HepG2 (cell line): Measurements from ENCODE around the gene CXCR4. TPM values are rescaled to one million over a fixed set of nuclear protein-coding genes. Genes with fewer than 3 reads are reported as not detected.

Experiments
- ATAC-seq: fragments of 200-7000 bp; cut with Tn5 transposase; 3 replicates; pipeline ENCODE4 v1.9.1; 2020; ENCODE audit warnings: mild to moderate bottlenecking, moderate library complexity
- BruUV-seq: library from RNA; stranded (reverse); fragments of 400-500 nt; replicated peaks from 2 replicates; lab custom pipeline; 2021; lab: Mats Ljungman, UMichigan
- CTCF ChIA-PET: fragments of 300-600 bp; formaldehyde crosslinking; extraction: SDS; loops from one replicate; lab custom pipeline; 2021; ENCODE audit warnings: low total read pairs, inconsistent platforms, low intra/inter-chr PET ratio; lab: Yijun Ruan, JAX
- POLR2A ChIA-PET: fragments of 350-600 bp; sonication (Branson Sonifier 250); formaldehyde crosslinking; loops from one replicate; lab custom pipeline; 2020; ENCODE audit warnings: antibody characterized with exemption, inconsistent platforms; lab: Yijun Ruan, JAX
- DNase-seq: peaks from one replicate; pipeline ENCODE4 v3.0.0-alpha.2; 2015; ENCODE audit warnings: low spot score
- FAIRE-seq: peaks from 3 replicates; lab custom pipeline; 2011; peaks lifted over from hg19 to GRCh38; lab: Jason Lieb, UNC
- H2AFZ ChIP-seq: one replicate; pipeline ENCODE4 v1.6.1; 2011; ENCODE audit warnings: low read length, inconsistent platforms
- H3K27ac ChIP-seq: fragments of 300-600 bp; 3 replicates; pipeline ENCODE4 v1.8.0; 2011; ENCODE audit warnings: mixed run types, mild to moderate bottlenecking, mixed read lengths, low read length, inconsistent platforms; ENCODE audit not compliant: insufficient read depth; ENCODE audit errors: extremely low read length
- H3K27me3 ChIP-seq, 2 experiments: fragments of 200-600 bp in 1 of 2; 2 replicates in 1 of 2; 3 replicates in 1 of 2; pipeline versions ENCODE4 v1.6.0 to v1.8.0; 2011; ENCODE audit warnings: low read length in 2 of 2, mild to moderate bottlenecking in 2 of 2, moderate library complexity in 2 of 2, inconsistent platforms in 1 of 2; ENCODE audit not compliant: insufficient read depth in 2 of 2, control insufficient read depth in 1 of 2
- H3K36me3 ChIP-seq, 2 experiments: fragments of 200-600 bp in 1 of 2; replicated peaks in 1 of 2; 2 replicates in 1 of 2; 3 replicates in 1 of 2; pipeline versions ENCODE4 v1.5.1 to v1.8.0; 2011; ENCODE audit warnings: low read length in 2 of 2, inconsistent platforms in 1 of 2; ENCODE audit not compliant: insufficient read depth in 2 of 2, control insufficient read depth in 1 of 2
- H3K4me1 ChIP-seq: 2 replicates; pipeline ENCODE4 v1.5.1; 2012; ENCODE audit warnings: low read length, inconsistent platforms; ENCODE audit not compliant: insufficient read depth
- H3K4me2 ChIP-seq: 2 replicates; pipeline ENCODE4 v1.6.0; 2011; ENCODE audit warnings: low read depth, low read length, inconsistent platforms
- H3K4me3 ChIP-seq, 3 experiments: fragments of 200-600 bp in 1 of 3; sonication (generic), shearing (Covaris generic) in 1 of 3; replicated peaks in 1 of 3; 2 replicates each; pipeline ENCODE4 v1.5.1; 2011 to 2016; ENCODE audit warnings: low read length in 3 of 3, inconsistent platforms in 2 of 3, low read depth in 2 of 3, mild to moderate bottlenecking in 2 of 3, control low read depth in 1 of 3, mixed read lengths in 1 of 3; ENCODE audit not compliant: insufficient read depth in 1 of 3
- H3K79me2 ChIP-seq: one replicate; pipeline ENCODE4 v1.6.1; 2011; ENCODE audit warnings: low read length, inconsistent platforms; ENCODE audit not compliant: insufficient read depth
- H3K9ac ChIP-seq: 2 replicates; pipeline ENCODE4 v1.6.0; 2011; ENCODE audit warnings: mild to moderate bottlenecking, low read depth, low read length, inconsistent platforms; ENCODE audit not compliant: insufficient read depth
- H3K9me3 ChIP-seq: 2 replicates; pipeline ENCODE4 v1.5.1; 2012; ENCODE audit warnings: mild to moderate bottlenecking, low read length
- H4K20me1 ChIP-seq: 2 replicates; pipeline ENCODE4 v1.6.0; 2011; ENCODE audit warnings: inconsistent platforms, mild to moderate bottlenecking, low read length, moderate library complexity; ENCODE audit not compliant: insufficient read depth
- ATRX ChIP-seq: sonication (generic); formaldehyde crosslinking; IDR thresholded peaks from 2 replicates; pipeline ENCODE4 v1.4.0; 2020; ENCODE audit warnings: missing genetic modification reagents, borderline replicate concordance
- CSRNP1 ChIP-seq: sonication (generic); formaldehyde crosslinking; IDR thresholded peaks from 2 replicates; pipeline ENCODE4 v1.8.1; 2023; ENCODE audit warnings: mild to moderate bottlenecking, missing genetic modification reagents
- CSRNP2 ChIP-seq: sonication (generic); formaldehyde crosslinking; conservative IDR thresholded peaks from 2 replicates; pipeline ENCODE4 v1.8.0; 2022; ENCODE audit warnings: low read depth, missing genetic modification reagents
- ETV6 ChIP-seq: sonication (generic); formaldehyde crosslinking; conservative IDR thresholded peaks from 2 replicates; pipeline ENCODE4 v1.4.0; 2020; ENCODE audit warnings: missing genetic modification reagents
- ISL2 ChIP-seq: sonication (generic); formaldehyde crosslinking; IDR thresholded peaks from 2 replicates; pipeline ENCODE4 v1.5.0; 2020; ENCODE audit warnings: missing genetic modification reagents
- NFATC3 ChIP-seq: sonication (generic); formaldehyde crosslinking; IDR thresholded peaks from 2 replicates; pipeline ENCODE4 v1.5.1; 2020; ENCODE audit warnings: mild to moderate bottlenecking, missing genetic modification reagents
- ONECUT2 ChIP-seq: sonication (generic); formaldehyde crosslinking; IDR thresholded peaks from 2 replicates; pipeline ENCODE4 v1.4.0; 2020; ENCODE audit warnings: missing genetic modification reagents
- PAF1 ChIP-seq: IDR thresholded peaks from 2 replicates; pipeline ENCODE4 v1.6.1; 2016; ENCODE audit warnings: missing genetic modification reagents, missing compliant biosample characterization
- PAX8 ChIP-seq: sonication (generic); formaldehyde crosslinking; IDR thresholded peaks from 2 replicates; pipeline ENCODE4 v1.8.0; 2022; ENCODE audit warnings: mild to moderate bottlenecking, missing genetic modification reagents, borderline replicate concordance
- POLR2AphosphoS5 ChIP-seq: IDR thresholded peaks from 2 replicates; pipeline ENCODE4 v1.6.1; 2012; ENCODE audit warnings: low read depth, low read length
- SMYD3 ChIP-seq: sonication (generic); formaldehyde crosslinking; IDR thresholded peaks from 2 replicates; pipeline ENCODE4 v1.8.1; 2023; ENCODE audit warnings: mild to moderate bottlenecking, missing genetic modification reagents
- SP1 ChIP-seq, 2 experiments: fragments of 450-650 bp in 1 of 2; sonication (generic) in 1 of 2; formaldehyde crosslinking in 1 of 2; IDR thresholded peaks; 2 replicates each; pipeline versions ENCODE4 v1.4.0 to v1.6.1; 2016 to 2020; ENCODE audit warnings: missing genetic modification reagents in 1 of 2
- TBX2 ChIP-seq: sonication (generic); formaldehyde crosslinking; IDR thresholded peaks from 2 replicates; pipeline ENCODE4 v1.5.0; 2020; ENCODE audit warnings: missing genetic modification reagents, mild to moderate bottlenecking, borderline replicate concordance
- TSC22D2 ChIP-seq: sonication (generic); formaldehyde crosslinking; IDR thresholded peaks from 2 replicates; pipeline ENCODE4 v1.5.1; 2020; ENCODE audit warnings: missing genetic modification reagents, mild to moderate bottlenecking, borderline replicate concordance
- U2AF1 ChIP-seq: fragments of 200-400 bp; formaldehyde crosslinking; optimal IDR thresholded peaks from 2 replicates; pipeline ENCODE3; 2017; ENCODE audit warnings: mild to moderate bottlenecking, low read depth, low read length
- ZNF10 ChIP-seq: sonication (generic); formaldehyde crosslinking; IDR thresholded peaks from 2 replicates; pipeline ENCODE4 v1.4.0; 2020; ENCODE audit warnings: mild to moderate bottlenecking, low read depth, missing genetic modification reagents, borderline replicate concordance
- ZNF180 ChIP-seq: sonication (generic); formaldehyde crosslinking; IDR thresholded peaks from 2 replicates; pipeline ENCODE4 v1.4.0; 2020; ENCODE audit warnings: low read depth, missing genetic modification reagents, borderline replicate concordance
- ZNF549 ChIP-seq: sonication (generic); formaldehyde crosslinking; IDR thresholded peaks from 2 replicates; pipeline ENCODE4 v1.5.0; 2020; ENCODE audit warnings: missing genetic modification reagents
- WGBS: methylation state at CpG from one replicate; pipeline ENCODE4 v1.1.6; 2017; ENCODE audit warnings: low lambda C conversion rate; 5-methylcytosine and 5-hydroxymethylcytosine counted together
- in situ Hi-C: cut with HindIII; loops from 2 replicates; pipeline ENCODE4 v1.10.0; 2017; ENCODE audit warnings: low pct_unique_long_range_greater_than_20kb; ENCODE audit not compliant: extremely low pct_ligation_motif_present
- intact Hi-C: fragments of 100-400 bp; cut with micrococcal nuclease; formaldehyde crosslinking; loops from one replicate; pipeline ENCODE4 v1.10.0; 2022; ENCODE audit not compliant: unreplicated experiment
- polyA plus RNA-seq, 8 experiments: library from polyadenylated mRNA; depleted of rRNA in 3 of 8; stranded (reverse) in 7 of 8; unstranded in 1 of 8; fragments of >200 nt; fragmentation: Illumina TruSeq in 4 of 8; extraction: Trizol in 4 of 8; gene quantifications; 2 replicates each; pipeline versions ENCODE4 v1.2.1 to v1.2.3, GENCODE V29; 2011 to 2016; ENCODE audit warnings: low read depth in 4 of 8, missing spikeins in 1 of 8, mixed read lengths in 1 of 8; ENCODE audit not compliant: insufficient read depth in 1 of 8
- total RNA-seq, 5 experiments: library from RNA; depleted of rRNA; stranded (reverse); fragments of >200 nt; fragmentation: Illumina TruSeq; extraction: Trizol; gene quantifications; 2 replicates each; pipeline ENCODE4 v1.2.3, GENCODE V29; 2016; ENCODE audit warnings: low read depth in 1 of 5

CXCR4 gene
- total and polyA plus RNA-seq, 2 of the 13 experiments (the other 11 are each of a cell fraction or from before 2014, with no cell fraction given): 0.34 to 0.55 TPM

GRCh38 chr2:136133586-136133985, 15.6 kb upstream of the CXCR4 start (continued):
- TF ChIP-seq ATRX (no peak), ZNF10 (CRISPR knock-in tag) (no peak)

GRCh38 chr2:136133176-136133575, 15.2 kb upstream of the CXCR4 start:
- WGBS: 0% methylated on average over 1 of the region's 1 CpG
- Histone ChIP-seq H2AFZ (no peak overlapping the region), H3K79me2 (no peaks in the 10 kb centered on the region), H3K36me3 (no peaks in the 10 kb centered on the region), H4K20me1 (no peaks in the 10 kb centered on the region), H3K27me3 (peaks cover 0 to 10% of the 10 kb centered on the region in 2 experiments; a peak in 3 of 5 replicates), H3K27ac (no peak overlapping the region), H3K4me3 (no peak overlapping the region), H3K9me3 (no peaks in the 10 kb centered on the region), H3K4me2 (no peak overlapping the region), H3K4me1 (no peaks in the 10 kb centered on the region), H3K9ac (no peak overlapping the region)
- intact Hi-C loops (no loop called here), in situ Hi-C loops (no loop called here)
- no peak for TF ChIP-seq NFATC3 (CRISPR knock-in tag)
- no peak for TF ChIP-seq TSC22D2 (CRISPR knock-in tag)
- TF ChIP-seq U2AF1: no peak
- TF ChIP-seq TBX2 (CRISPR knock-in tag): no peak
- TF ChIP-seq PAX8: no peak
- TF ChIP-seq ETV6: no peak
- no peak for TF ChIP-seq ONECUT2 (CRISPR knock-in tag)
- TF ChIP-seq ISL2: no peak
- DNase-seq: no peak
- ChIA-PET CTCF (no interaction called here), POLR2A (no interaction called here)
- BruUV-seq: no TSS peak
- no peak for ATAC-seq
- no peak for FAIRE-seq

- BruUV-seq: no TSS peak
- H3K4me2 ChIP-seq: no peak overlapping the region
- ChIA-PET CTCF (no interaction called here), POLR2A (no interaction called here)
- no peak for FAIRE-seq
- no peak overlapping the region for H3K27ac ChIP-seq
- H2AFZ ChIP-seq: no peak overlapping the region
- no peak for DNase-seq
- H4K20me1 ChIP-seq: no peaks in the 10 kb centered on the region
- H3K4me1 ChIP-seq: no peaks in the 10 kb centered on the region
- in situ Hi-C loops (no loop called here), intact Hi-C loops (no loop called here)
- H3K4me3 ChIP-seq: no peak overlapping the region
- no peak for ATAC-seq
- H3K27me3 ChIP-seq: peaks cover 0 to 7% of the 10 kb centered on the region in 2 experiments; a peak in 3 of 5 replicates
- no peaks in the 10 kb centered on the region for H3K79me2 ChIP-seq
- H3K9me3 ChIP-seq: no peaks in the 10 kb centered on the region
- no peaks in the 10 kb centered on the region for H3K36me3 ChIP-seq
- H3K9ac ChIP-seq: no peak overlapping the region
- no peak for TF ChIP-seq POLR2AphosphoS5
- TF ChIP-seq CSRNP2 (CRISPR knock-in tag): no peak
- no peak for TF ChIP-seq ZNF549 (CRISPR knock-in tag)
- no peak for TF ChIP-seq SMYD3
- no peak for TF ChIP-seq PAF1 (CRISPR knock-in tag)
- TF ChIP-seq ZNF180 (CRISPR knock-in tag): no peak
- no peak for TF ChIP-seq SP1 (IDR thresholded peaks at IDR 0.05)
- no peak for TF ChIP-seq SP1 (CRISPR knock-in tag; IDR thresholded peaks at IDR 0.05)
- TF ChIP-seq CSRNP1 (CRISPR knock-in tag): no peak
Observed at GRCh38 chr2:136132825-136133155, 14.8 kb upstream of the CXCR4 start.
